GM18502 (cell line): ENCODE results near the gene NETO1.

Experiments used
- ATAC-seq: cut with Tn5 transposase; IDR thresholded peaks from one replicate; pipeline ENCODE4 v1.9.1; 2021; ENCODE audit warnings: mild to moderate bottlenecking; ENCODE audit not compliant: unreplicated experiment, poor library complexity

The NETO1 gene

GRCh38 chr18:72867746-72868584, at the start of gene NETO1:
Gene NETO1, minus strand, starts transcription at chr18:72867987. Its CDS starts 696 bp downstream, at chr18:72867291.
- peak; percentile 37 for ATAC-seq

GRCh38 chr18:72910045-72910444, 42.3 kb upstream of the NETO1 start:
- ATAC-seq: no peak

GRCh38 chr18:72908181-72908580, 40.4 kb upstream of the NETO1 start:
- no peak for ATAC-seq

- ATAC-seq: no peak
Observed at GRCh38 chr18:72903033-72903432, 35.2 kb upstream of the NETO1 start.

GRCh38 chr18:72899338-72899737, 31.6 kb upstream of the NETO1 start:
- no peak for ATAC-seq

GRCh38 chr18:72898870-72899269, 31.1 kb upstream of the NETO1 start:
- no peak for ATAC-seq

GRCh38 chr18:72895548-72895947, 27.8 kb upstream of the NETO1 start:
- ATAC-seq: no peak

GRCh38 chr18:72878561-72878960, 10.8 kb upstream of the NETO1 start:
- no peak for ATAC-seq

- no peak for ATAC-seq
Observed at GRCh38 chr18:72878143-72878542, 10.4 kb upstream of the NETO1 start.

GRCh38 chr18:72871091-72871490, 3.3 kb upstream of the NETO1 start:
- no peak for ATAC-seq

GRCh38 chr18:72869226-72870185, 1.7 kb upstream of the NETO1 start:
- peak; percentile 35 for ATAC-seq

GRCh38 chr18:72868585-72869225, 918 bp upstream of the NETO1 start:
- no peak for ATAC-seq

GRCh38 chr18:72866901-72867745, 664 bp downstream of the NETO1 start:
- peak; percentile 31 for ATAC-seq

GRCh38 chr18:72866442-72866900, 1.3 kb downstream of the NETO1 start:
- ATAC-seq: no peak

- ATAC-seq: no peak
Observed at GRCh38 chr18:72863754-72864153, 4.0 kb downstream of the NETO1 start.

- ATAC-seq: no peak
Observed at GRCh38 chr18:72859088-72859487, 8.7 kb downstream of the NETO1 start.

- no peak for ATAC-seq
Observed at GRCh38 chr18:72849671-72850070, 18.1 kb downstream of the NETO1 start.

- ATAC-seq: peak; percentile 48
Observed at GRCh38 chr18:72848503-72849237, 19.1 kb downstream of the NETO1 start.

- no peak for ATAC-seq
Observed at GRCh38 chr18:72847771-72848170, 20.0 kb downstream of the NETO1 start.
